HepG2 (cell line): ENCODE results near the gene EXOSC9. TPM values are rescaled to one million over a fixed set of nuclear protein-coding genes. Genes with fewer than 3 reads are reported as not detected.

Source experiments
- AGO2 ChIP-seq: fragments of 200-400 bp; formaldehyde crosslinking; optimal IDR thresholded peaks from 2 replicates; pipeline ENCODE3; 2017; ENCODE audit warnings: mild to moderate bottlenecking, low read depth, low read length, moderate library complexity
- ARHGAP35 ChIP-seq: sonication (generic); formaldehyde crosslinking; IDR thresholded peaks from 2 replicates; pipeline ENCODE4 v1.9.0; 2022; ENCODE audit warnings: mild to moderate bottlenecking, inconsistent platforms, moderate library complexity, missing genetic modification reagents, borderline replicate concordance
- DPF2 ChIP-seq: sonication (generic); formaldehyde crosslinking; IDR thresholded peaks from 2 replicates; pipeline ENCODE4 v1.4.0; 2020; ENCODE audit warnings: mild to moderate bottlenecking, low read depth, missing genetic modification reagents, borderline replicate concordance
- HNRNPLL ChIP-seq: fragments of 200-400 bp; formaldehyde crosslinking; IDR thresholded peaks from 2 replicates; pipeline ENCODE4 v1.6.1; 2017; ENCODE audit warnings: mild to moderate bottlenecking, low read depth, low read length; ENCODE audit not compliant: poor library complexity, severe bottlenecking
- JDP2 ChIP-seq: sonication (generic); formaldehyde crosslinking; IDR thresholded peaks from 2 replicates; pipeline ENCODE4 v1.8.1; 2022; ENCODE audit warnings: missing genetic modification reagents, borderline replicate concordance
- KLF16 ChIP-seq, 2 experiments: sonication (generic) in 1 of 2; formaldehyde crosslinking in 1 of 2; IDR thresholded peaks; 2 replicates each; pipeline versions ENCODE4 v1.6.1 to v1.8.0; 2016 to 2023; ENCODE audit warnings: missing genetic modification reagents in 2 of 2, missing compliant biosample characterization in 1 of 2
- PCBP1 ChIP-seq: fragments of 200-400 bp; formaldehyde crosslinking; IDR thresholded peaks from 2 replicates; pipeline ENCODE4 v1.6.1; 2017; ENCODE audit warnings: mild to moderate bottlenecking, low read depth, low read length, borderline replicate concordance
- RELA ChIP-seq: sonication (generic); formaldehyde crosslinking; IDR thresholded peaks from 2 replicates; pipeline ENCODE4 v1.4.0; 2020; ENCODE audit warnings: missing genetic modification reagents
- TAF1 ChIP-seq: sonication (generic); formaldehyde crosslinking; IDR thresholded peaks from 2 replicates; pipeline ENCODE4 v1.4.0; 2020; ENCODE audit warnings: missing genetic modification reagents
- TBX2 ChIP-seq: sonication (generic); formaldehyde crosslinking; IDR thresholded peaks from 2 replicates; pipeline ENCODE4 v1.5.0; 2020; ENCODE audit warnings: missing genetic modification reagents, mild to moderate bottlenecking, borderline replicate concordance
- TCF12 ChIP-seq, 2 experiments: fragments of 450-650 bp in 1 of 2; sonication (generic) in 1 of 2; formaldehyde crosslinking in 1 of 2; IDR thresholded peaks; 2 replicates each; pipeline versions ENCODE4 v1.6.1 to v1.8.0; 2017 to 2022; ENCODE audit warnings: antibody characterized with exemption in 1 of 2, mild to moderate bottlenecking in 1 of 2, missing genetic modification reagents in 1 of 2, moderate library complexity in 1 of 2
- ZNF296 ChIP-seq: sonication (generic); formaldehyde crosslinking; conservative IDR thresholded peaks from 2 replicates; pipeline ENCODE4 v1.5.0; 2020; ENCODE audit warnings: mild to moderate bottlenecking, missing genetic modification reagents
- ZNF318 ChIP-seq: sonication (generic); formaldehyde crosslinking; IDR thresholded peaks from 2 replicates; pipeline ENCODE4 v1.4.0; 2020; ENCODE audit warnings: mild to moderate bottlenecking, missing genetic modification reagents
- ZNF563 ChIP-seq: sonication (generic); formaldehyde crosslinking; IDR thresholded peaks from 2 replicates; pipeline ENCODE4 v1.8.0; 2022; ENCODE audit warnings: mild to moderate bottlenecking, moderate library complexity, missing genetic modification reagents
- ZNF768 ChIP-seq: sonication (generic); formaldehyde crosslinking; IDR thresholded peaks from 2 replicates; pipeline ENCODE4 v1.4.0; 2020; ENCODE audit warnings: missing genetic modification reagents
- ZNF850 ChIP-seq: sonication (generic); formaldehyde crosslinking; conservative IDR thresholded peaks from 2 replicates; pipeline ENCODE4 v1.9.0; 2021; ENCODE audit warnings: mild to moderate bottlenecking, missing genetic modification reagents
- ZSCAN31 ChIP-seq: sonication (generic); formaldehyde crosslinking; IDR thresholded peaks from 2 replicates; pipeline ENCODE4 v1.5.0; 2020; ENCODE audit warnings: low read depth, mild to moderate bottlenecking, missing genetic modification reagents
- ZZZ3 ChIP-seq: sonication (generic); formaldehyde crosslinking; IDR thresholded peaks from 2 replicates; pipeline ENCODE4 v1.4.0; 2020; ENCODE audit warnings: missing genetic modification reagents, mild to moderate bottlenecking, borderline replicate concordance
- polyA plus RNA-seq, 8 experiments: library from polyadenylated mRNA; depleted of rRNA in 3 of 8; stranded (reverse) in 7 of 8; unstranded in 1 of 8; fragments of >200 nt; fragmentation: Illumina TruSeq in 4 of 8; extraction: Trizol in 4 of 8; gene quantifications; 2 replicates each; pipeline versions ENCODE4 v1.2.1 to v1.2.3, GENCODE V29; 2011 to 2016; ENCODE audit warnings: low read depth in 4 of 8, missing spikeins in 1 of 8, mixed read lengths in 1 of 8; ENCODE audit not compliant: insufficient read depth in 1 of 8
- total RNA-seq, 5 experiments: library from RNA; depleted of rRNA; stranded (reverse); fragments of >200 nt; fragmentation: Illumina TruSeq; extraction: Trizol; gene quantifications; 2 replicates each; pipeline ENCODE4 v1.2.3, GENCODE V29; 2016; ENCODE audit warnings: low read depth in 1 of 5
- TF ChIP-seq, protein P1 (sequence below): fragments of 450-650 bp; IDR thresholded peaks from 2 replicates; pipeline ENCODE4 v1.6.1; 2017

EXOSC9 gene
- total and polyA plus RNA-seq, 2 of the 13 experiments (the other 11 are each of a cell fraction or from before 2014, with no cell fraction given), result 26.0 to 48.0 TPM

- TF ChIP-seq PCBP1 (peak; percentile 70; the same call in 1 of the 2 replicates), ARHGAP35 (CRISPR knock-in tag) (peak; percentile 53; the same call in 1 of the 2 replicates), ZNF768 (CRISPR knock-in tag) (peak; percentile 32; the same call in 1 of the 2 replicates), ZNF318 (0 out of 2 replicates have a peak, but pooled peaks have one; percentile 79), DPF2 (CRISPR knock-in tag) (no peak), TAF1 (peak; percentile 78), JDP2 (CRISPR knock-in tag) (no peak), ZSCAN31 (CRISPR knock-in tag) (peak; percentile 54; the same call in 1 of the 2 replicates), ZNF296 (CRISPR knock-in tag) (no peak), ZNF850 (CRISPR knock-in tag) (no peak), KLF16 (CRISPR knock-in tag; IDR thresholded peaks at IDR 0.05) (peak in 1 of 2 experiments; percentile 77; a peak in 1 of 4 replicates), ZNF563 (0 out of 2 replicates have a peak, but pooled peaks have one; percentile 47), RELA (CRISPR knock-in tag) (no peak), TCF12 (IDR thresholded peaks at IDR 0.05) (no peak), TCF12 (CRISPR knock-in tag; IDR thresholded peaks at IDR 0.05) (no peak), AGO2 (no peak), ZZZ3 (CRISPR knock-in tag) (peak; percentile 81; the same call in 1 of the 2 replicates), TBX2 (peak; percentile 41; the same call in 1 of the 2 replicates), HNRNPLL (peak; percentile 53)
- TF ChIP-seq, protein P1, sequence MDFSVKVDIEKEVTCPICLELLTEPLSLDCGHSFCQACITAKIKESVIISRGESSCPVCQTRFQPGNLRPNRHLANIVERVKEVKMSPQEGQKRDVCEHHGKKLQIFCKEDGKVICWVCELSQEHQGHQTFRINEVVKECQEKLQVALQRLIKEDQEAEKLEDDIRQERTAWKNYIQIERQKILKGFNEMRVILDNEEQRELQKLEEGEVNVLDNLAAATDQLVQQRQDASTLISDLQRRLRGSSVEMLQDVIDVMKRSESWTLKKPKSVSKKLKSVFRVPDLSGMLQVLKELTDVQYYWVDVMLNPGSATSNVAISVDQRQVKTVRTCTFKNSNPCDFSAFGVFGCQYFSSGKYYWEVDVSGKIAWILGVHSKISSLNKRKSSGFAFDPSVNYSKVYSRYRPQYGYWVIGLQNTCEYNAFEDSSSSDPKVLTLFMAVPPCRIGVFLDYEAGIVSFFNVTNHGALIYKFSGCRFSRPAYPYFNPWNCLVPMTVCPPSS, result no peak
Observed at GRCh38 chr4:121800961-121801714, at the start of gene EXOSC9 (continued).
